ENCODE data around the gene IPCEF1.

- TF ChIP-seq CTCF (IDR thresholded peaks at IDR 0.05) (peak; percentile 50 to 97 (median 79)), POLR2A (IDR thresholded peaks at IDR 0.05) (peak in 1 of 2 donors; percentile 20)
Observed at GRCh38 chr6:154156135-154156896, 200.3 kb downstream of the IPCEF1 start.

Measured in thyroid gland (tissue), 4 donors.